Smooth muscle cell (in vitro differentiated cells): Measurements from ENCODE around the gene LAMC2. TPM values are rescaled to one million over a fixed set of nuclear protein-coding genes. Genes with fewer than 3 reads are reported as not detected.

Source experiments
- DNase-seq: peaks from one replicate; lab custom pipeline; 2025; ENCODE audit not compliant: unreplicated experiment; lab: John Stamatoyannopoulos, UW
- H2AFZ ChIP-seq: fragments of 200-600 bp; sonication (generic); 2 replicates; pipeline ENCODE4 v1.6.0; 2016; ENCODE audit warnings: antibody characterized with exemption, low read depth, mild to moderate bottlenecking
- H3F3A ChIP-seq: fragments of 200-600 bp; sonication (generic); 2 replicates; pipeline ENCODE4 v1.6.0; 2017; ENCODE audit warnings: antibody characterized with exemption, low read depth
- H3K27ac ChIP-seq: fragments of 200-600 bp; sonication (generic); 2 replicates; pipeline ENCODE4 v1.5.1; 2016; ENCODE audit warnings: low read depth, mild to moderate bottlenecking
- H3K27me3 ChIP-seq: fragments of 200-600 bp; sonication (generic); 2 replicates; pipeline ENCODE4 v1.6.1; 2016; ENCODE audit warnings: low read depth, mild to moderate bottlenecking
- H3K36me3 ChIP-seq: fragments of 200-600 bp; sonication (generic); 2 replicates; pipeline ENCODE4 v1.5.1; 2016; ENCODE audit warnings: low read depth
- H3K4me1 ChIP-seq: fragments of 200-600 bp; sonication (generic); 2 replicates; pipeline ENCODE4 v1.5.1; 2016; ENCODE audit warnings: low read depth
- H3K4me2 ChIP-seq: fragments of 200-600 bp; sonication (generic); 2 replicates; pipeline ENCODE4 v1.6.0; 2016; ENCODE audit warnings: mild to moderate bottlenecking
- H3K4me3 ChIP-seq: fragments of 200-600 bp; sonication (generic); 2 replicates; pipeline ENCODE4 v1.5.1; 2016; ENCODE audit warnings: mild to moderate bottlenecking
- H3K79me2 ChIP-seq: fragments of 200-600 bp; sonication (generic); 2 replicates; pipeline ENCODE4 v1.6.0; 2016; ENCODE audit warnings: low read depth, mild to moderate bottlenecking
- H3K9ac ChIP-seq: fragments of 200-600 bp; sonication (generic); 2 replicates; pipeline ENCODE4 v1.6.0; 2016; ENCODE audit warnings: low read depth
- H3K9me3 ChIP-seq: fragments of 200-600 bp; sonication (generic); replicated peaks from 2 replicates; pipeline ENCODE4 v1.5.1; 2016; ENCODE audit warnings: low read depth
- H4K20me1 ChIP-seq: fragments of 200-600 bp; sonication (generic); 2 replicates; pipeline ENCODE4 v1.6.0; 2016; ENCODE audit warnings: low read depth
- CTCF ChIP-seq: fragments of 200-600 bp; sonication (generic); IDR thresholded peaks from 2 replicates; pipeline ENCODE4 v1.5.1; 2017; ENCODE audit warnings: borderline replicate concordance, mild to moderate bottlenecking, antibody characterized with exemption; ENCODE audit not compliant: insufficient read depth, poor library complexity, severe bottlenecking
- WGBS: methylation state at CpG from one replicate; pipeline ENCODE4 v1.1.7; 2016; ENCODE audit warnings: low lambda C conversion rate; 5-methylcytosine and 5-hydroxymethylcytosine counted together
- polyA plus RNA-seq: library from polyadenylated mRNA; unstranded; fragments of >200 nt; fragmentation: Nextera tagmentation; extraction: Ambion mirVana; gene quantifications from 2 replicates; pipeline ENCODE4 v1.2.1, GENCODE V29; 2016
- total RNA-seq: library from RNA; depleted of rRNA; stranded (reverse); fragments of >200 nt; gene quantifications from 2 replicates; pipeline ENCODE4 v1.2.3, GENCODE V29; 2014

The LAMC2 gene
- total and polyA plus RNA-seq, 2 experiments from 2014 or later = 35.1 to 120 TPM

GRCh38 chr1:183293876-183294275, 107.8 kb downstream of the LAMC2 start:
- Histone ChIP-seq H3F3A (no peaks in the 10 kb centered on the region), H4K20me1 (no peaks in the 10 kb centered on the region), H3K36me3 (no peaks in the 10 kb centered on the region), H3K4me1 (peaks cover 6% of the 10 kb centered on the region), H3K27ac (no peak overlapping the region), H3K9ac (no peak overlapping the region), H3K4me2 (no peak overlapping the region), H2AFZ (peak overlapping the region; percentile 49), H3K4me3 (no peak overlapping the region), H3K9me3 (no peaks in the 10 kb centered on the region), H3K27me3 (no peaks in the 10 kb centered on the region), H3K79me2 (no peaks in the 10 kb centered on the region)
- TF ChIP-seq CTCF = no peak
- WGBS = 84% methylated on average over 1 of the region's 1 CpG
- DNase-seq = no peak

Other genes with a start within 250 kb of the LAMC2 start
- not detected in 2 replicates for gene SHCBP1L, start 233.1 kb upstream of the LAMC2 start, total RNA-seq
- not detected in 2 replicates for gene SHCBP1L, start 233.1 kb upstream of the LAMC2 start, polyA plus RNA-seq
- gene LAMC1, start 162.8 kb upstream of the LAMC2 start, total RNA-seq = 137 and 156 TPM in 2 replicates
- 64.9 and 71.0 TPM in 2 replicates for gene LAMC1, start 162.8 kb upstream of the LAMC2 start, polyA plus RNA-seq
- gene NMNAT2, start 232.1 kb downstream of the LAMC2 start, total RNA-seq = 0.22 and 3.7 TPM in 2 replicates
- 0.24 and 0.43 TPM in 2 replicates for gene NMNAT2, start 232.1 kb downstream of the LAMC2 start, polyA plus RNA-seq